Stomach (tissue), 9 donors: Measurements from ENCODE around the gene DCAF6. TPM values are rescaled to one million over a fixed set of nuclear protein-coding genes. Genes with fewer than 3 reads are reported as not detected.

Experiments
- DNase-seq, 2 donors: peaks; one replicate each; pipeline versions ENCODE4 v3.0.0 to v3.0.0-alpha.2; 2013 to 2019
- H3K27ac ChIP-seq, 5 donors: fragments of 200-600 bp in 4 of 5; sonication (generic) in 4 of 5; one replicate each; pipeline ENCODE4 v1.5.1; 2013 to 2019; ENCODE audit warnings: mild to moderate bottlenecking in 1 of 5, moderate library complexity in 1 of 5
- H3K27me3 ChIP-seq, 3 donors: fragments of 200-600 bp; sonication (generic); one replicate each; pipeline ENCODE4 v1.5.1; 2017 to 2019; ENCODE audit warnings: mixed run types in 1 of 3
- H3K36me3 ChIP-seq, 4 donors: fragments of 200-600 bp; sonication (generic); 1 replicate in 3 of 4; 2 replicates in 1 of 4; pipeline ENCODE4 v1.5.1; 2016 to 2019
- H3K4me1 ChIP-seq, 4 donors: fragments of 200-600 bp; sonication (generic); one replicate each; pipeline ENCODE4 v1.5.1; 2016 to 2019
- H3K4me3 ChIP-seq, 4 donors: fragments of 200-600 bp; sonication (generic) in 3 of 4; one replicate each; pipeline ENCODE4 v1.5.1; 2016 to 2019; ENCODE audit warnings: mild to moderate bottlenecking in 1 of 4
- H3K9me3 ChIP-seq, 4 donors: fragments of 200-600 bp; sonication (generic); one replicate each; pipeline ENCODE4 v1.5.1; 2016 to 2019
- EP300 ChIP-seq: sonication (generic); formaldehyde crosslinking; IDR thresholded peaks from one replicate; pipeline ENCODE4 v1.6.1; 2017; ENCODE audit warnings: antibody characterized with exemption
- POLR2A ChIP-seq, 4 donors: fragments of 450-650 bp; IDR thresholded peaks; one replicate each; pipeline ENCODE4 v1.6.1; 2016; ENCODE audit warnings: antibody characterized with exemption in 4 of 4, control low read depth in 2 of 4, mild to moderate bottlenecking in 1 of 4, moderate library complexity in 1 of 4
- POLR2AphosphoS5 ChIP-seq, 3 donors: sonication (generic); formaldehyde crosslinking; IDR thresholded peaks; one replicate each; pipeline ENCODE4 v1.6.1; 2016; ENCODE audit warnings: antibody characterized with exemption in 3 of 3
- WGBS, 5 donors: extraction: QIAGEN DNeasy Blood & Tissue Kit in 3 of 5; methylation state at CpG; one replicate each; pipeline versions ENCODE4 v1.1.5 to v1.1.7; 2013 to 2018; 5-methylcytosine and 5-hydroxymethylcytosine counted together
- intact Hi-C: fragments of 100-400 bp; cut with DNase I; formaldehyde crosslinking; loops from one replicate; pipeline ENCODE4 v1.15.1; 2023; ENCODE audit warnings: low total_unique reads
- polyA plus RNA-seq, 3 donors: library from polyadenylated mRNA; stranded (reverse); fragments of 200-250 nt; gene quantifications; one replicate each; pipeline ENCODE4 v1.2.3, GENCODE V29; 2013
- total RNA-seq, 5 donors: library from RNA; depleted of rRNA; stranded (reverse); fragments of >200 nt; gene quantifications; one replicate each; pipeline versions ENCODE4 v1.1.0 to v1.2.3, GENCODE V29; 2014 to 2016
- TF ChIP-seq, protein P1 (sequence below), 7 experiments: fragments of 450-650 bp in 4 of 7; fragments of 200-600 bp in 3 of 7; sonication (generic) in 3 of 7; IDR thresholded peaks; one replicate each; pipeline ENCODE4 v1.5.1; 2016 to 2019; ENCODE audit warnings: antibody characterized with exemption in 7 of 7, control low read depth in 2 of 7, mild to moderate bottlenecking in 1 of 7
- donor health status: healthy with polysubstance abuse.
- donor health status: Bipolar disorder and iron deficiency.
- donor health status: healthy.

The DCAF6 gene
- total and polyA plus RNA-seq, 8 donors = 39.3 to 124 (median 71.9) TPM

DNA sequence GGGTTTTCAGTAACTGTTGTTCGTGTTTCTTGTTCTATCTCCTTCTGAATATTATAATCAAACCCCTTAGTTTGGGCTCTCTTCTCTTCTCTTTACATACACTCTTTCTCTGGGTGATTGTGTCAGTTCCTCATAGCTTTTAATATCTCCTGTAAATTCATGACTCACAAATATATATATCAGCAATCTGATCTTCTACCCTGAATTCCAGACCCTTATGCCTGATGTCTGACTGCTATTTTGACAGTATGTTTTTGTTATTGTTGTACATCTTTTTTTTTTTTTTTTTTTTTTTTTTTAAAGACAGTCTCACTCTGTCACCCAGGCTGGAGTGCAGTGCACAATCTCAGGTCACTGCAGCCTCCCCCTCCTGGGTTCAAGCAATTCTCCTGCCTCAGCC is 71.2 kb downstream of the DCAF6 start:
- Histone ChIP-seq H3K27me3 (no peaks in the 10 kb centered on the region), H3K36me3 (peaks cover 13 to 72% (median 57%) of the 10 kb centered on the region in 4 donors), H3K4me3 (no peak overlapping the region), H3K9me3 (no peaks in the 10 kb centered on the region), H3K4me1 (no peaks in the 10 kb centered on the region), H3K27ac (no peak overlapping the region)
- no peak for DNase-seq
- intact Hi-C loops = no loop called here
- TF ChIP-seq POLR2AphosphoS5 (IDR thresholded peaks at IDR 0.05) = no peak
- no peak for TF ChIP-seq POLR2A (IDR thresholded peaks at IDR 0.05)
- TF ChIP-seq, protein P1, sequence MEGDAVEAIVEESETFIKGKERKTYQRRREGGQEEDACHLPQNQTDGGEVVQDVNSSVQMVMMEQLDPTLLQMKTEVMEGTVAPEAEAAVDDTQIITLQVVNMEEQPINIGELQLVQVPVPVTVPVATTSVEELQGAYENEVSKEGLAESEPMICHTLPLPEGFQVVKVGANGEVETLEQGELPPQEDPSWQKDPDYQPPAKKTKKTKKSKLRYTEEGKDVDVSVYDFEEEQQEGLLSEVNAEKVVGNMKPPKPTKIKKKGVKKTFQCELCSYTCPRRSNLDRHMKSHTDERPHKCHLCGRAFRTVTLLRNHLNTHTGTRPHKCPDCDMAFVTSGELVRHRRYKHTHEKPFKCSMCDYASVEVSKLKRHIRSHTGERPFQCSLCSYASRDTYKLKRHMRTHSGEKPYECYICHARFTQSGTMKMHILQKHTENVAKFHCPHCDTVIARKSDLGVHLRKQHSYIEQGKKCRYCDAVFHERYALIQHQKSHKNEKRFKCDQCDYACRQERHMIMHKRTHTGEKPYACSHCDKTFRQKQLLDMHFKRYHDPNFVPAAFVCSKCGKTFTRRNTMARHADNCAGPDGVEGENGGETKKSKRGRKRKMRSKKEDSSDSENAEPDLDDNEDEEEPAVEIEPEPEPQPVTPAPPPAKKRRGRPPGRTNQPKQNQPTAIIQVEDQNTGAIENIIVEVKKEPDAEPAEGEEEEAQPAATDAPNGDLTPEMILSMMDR (IDR thresholded peaks at IDR 0.05) = no peak
- TF ChIP-seq EP300 = no peak
- 81 to 97% (median 87%) methylated on average over 1 of the region's 1 CpG for WGBS, 5 donors

DNA sequence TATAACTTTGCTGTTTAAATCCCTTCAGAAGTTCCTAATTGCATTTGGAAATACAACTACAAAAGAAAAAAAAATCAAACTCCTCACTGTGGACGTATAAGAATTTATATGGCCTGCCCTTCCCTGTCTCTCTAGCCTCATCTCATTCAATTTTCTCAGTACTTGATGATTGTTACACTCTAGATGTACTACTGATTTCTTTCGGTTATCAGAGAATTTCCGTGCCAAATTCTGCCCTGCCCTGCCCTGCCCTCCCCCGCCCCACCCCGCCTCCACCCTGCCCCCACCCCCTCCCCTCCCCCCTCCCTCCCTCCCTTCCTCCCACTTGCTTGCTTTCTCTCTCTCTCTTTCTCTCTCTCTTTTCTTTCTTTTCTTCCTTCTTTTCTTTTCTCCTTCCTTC is 72.1 kb downstream of the DCAF6 start:
- Histone ChIP-seq H3K27ac (no peak overlapping the region), H3K27me3 (no peaks in the 10 kb centered on the region)

DNA sequence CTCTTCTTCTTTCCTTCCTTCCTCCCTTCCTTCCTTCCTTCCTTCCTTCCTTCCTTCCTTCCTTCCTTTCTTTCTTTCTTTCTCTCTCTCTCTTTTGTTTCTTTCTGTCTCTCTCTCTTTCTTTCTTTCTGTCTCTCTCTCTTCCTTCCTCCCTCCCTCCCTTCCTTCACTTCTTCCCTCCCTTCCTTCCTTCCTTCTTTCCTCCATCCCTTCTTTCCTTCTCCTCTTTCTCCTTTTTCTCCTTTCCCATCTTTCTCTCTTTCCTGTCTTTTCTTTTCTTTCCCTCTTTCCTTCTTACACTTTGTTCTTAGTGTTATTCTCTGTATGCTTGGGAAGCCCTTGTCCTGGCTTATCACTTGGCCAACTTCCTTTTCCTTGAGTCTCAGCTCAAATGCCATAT is 72.8 kb downstream of the DCAF6 start:
- TF ChIP-seq, protein P1 (IDR thresholded peaks at IDR 0.05) = no peak
- no peak for TF ChIP-seq POLR2AphosphoS5 (IDR thresholded peaks at IDR 0.05)
- no peak for TF ChIP-seq POLR2A (IDR thresholded peaks at IDR 0.05)
- TF ChIP-seq EP300 = no peak
- no peak overlapping the region for H3K4me3 ChIP-seq
- no peak overlapping the region for H3K27ac ChIP-seq
- no peak for DNase-seq
- peaks cover 12 to 75% (median 56%) of the 10 kb centered on the region in 4 donors for H3K36me3 ChIP-seq
- no peaks in the 10 kb centered on the region for H3K27me3 ChIP-seq
- no peaks in the 10 kb centered on the region for H3K4me1 ChIP-seq
- intact Hi-C loops = no loop called here
- no peaks in the 10 kb centered on the region for H3K9me3 ChIP-seq

More for the DNA sequence above, 72.1 kb downstream of the DCAF6 start:
- DNase-seq = no peak
- Histone ChIP-seq H3K9me3 (no peaks in the 10 kb centered on the region), H3K4me1 (no peaks in the 10 kb centered on the region), H3K4me3 (no peak overlapping the region), H3K36me3 (peaks cover 13 to 75% (median 58%) of the 10 kb centered on the region in 4 donors)
- intact Hi-C loops = no loop called here
- WGBS, 5 donors = 67 to 69% (median 68%) methylated on average over 5 of the region's 5 CpGs
- TF ChIP-seq EP300 (no peak), POLR2A (IDR thresholded peaks at IDR 0.05) (no peak), POLR2AphosphoS5 (IDR thresholded peaks at IDR 0.05) (no peak)
- TF ChIP-seq, protein P1 (IDR thresholded peaks at IDR 0.05) = no peak

DNA sequence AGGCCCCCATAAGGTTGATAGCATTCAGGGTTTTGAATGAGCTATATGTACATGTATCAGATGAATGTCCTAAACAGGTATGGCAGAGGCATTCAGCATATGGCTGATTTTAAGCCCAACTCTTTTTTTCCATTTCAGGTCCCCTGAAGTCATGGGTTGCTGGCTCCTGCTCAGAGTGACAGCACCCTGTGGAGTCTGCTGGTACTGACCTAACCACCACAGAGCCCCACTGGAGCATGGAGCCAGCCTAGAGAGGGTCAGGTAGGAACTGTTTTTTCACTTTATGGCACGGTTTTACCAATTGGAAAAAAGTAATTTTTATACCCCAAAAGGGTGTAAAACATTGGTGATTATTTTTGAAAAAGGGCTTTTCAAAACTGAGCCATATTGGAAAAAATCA is 82.9 kb downstream of the DCAF6 start:
- DNase-seq = no peak
- TF ChIP-seq, protein P1 (IDR thresholded peaks at IDR 0.05) = no peak
- no peak for TF ChIP-seq EP300
- no peak for TF ChIP-seq POLR2AphosphoS5 (IDR thresholded peaks at IDR 0.05)
- no peak for TF ChIP-seq POLR2A (IDR thresholded peaks at IDR 0.05)
- Histone ChIP-seq H3K27ac (no peak overlapping the region), H3K27me3 (no peaks in the 10 kb centered on the region), H3K9me3 (no peaks in the 10 kb centered on the region), H3K4me1 (no peaks in the 10 kb centered on the region), H3K36me3 (peaks cover 10 to 64% (median 57%) of the 10 kb centered on the region in 4 donors), H3K4me3 (no peak overlapping the region)
- 88 to 96% (median 90%) methylated on average over 1 of the region's 1 CpG for WGBS, 5 donors
- intact Hi-C loops = no loop called here
